HL-60 (cell line): ENCODE measurements around the gene CPSF3.

Experiments
- DNase-seq, 2 experiments: peaks; one replicate each; pipeline ENCODE4 v3.0.0-alpha.2; 2010 to 2020; ENCODE audit warnings: low read depth in 1 of 2, low spot score in 1 of 2
- H3K27ac ChIP-seq: fragments of 250-450 bp; sonication (Bioruptor Pico); replicated peaks from 2 replicates; pipeline ENCODE4 v1.5.1; 2020; ENCODE audit warnings: mild to moderate bottlenecking, moderate library complexity
- H3K27me3 ChIP-seq: fragments of 250-450 bp; sonication (Bioruptor Pico); 2 replicates; pipeline ENCODE4 v1.5.1; 2021; ENCODE audit warnings: mild to moderate bottlenecking, moderate library complexity; ENCODE audit not compliant: insufficient read depth, poor library complexity, severe bottlenecking
- H3K4me3 ChIP-seq: replicated peaks from 2 replicates; pipeline ENCODE4 v1.5.1; 2011; ENCODE audit warnings: mild to moderate bottlenecking, control low read depth, low read length; ENCODE audit not compliant: insufficient read depth
- CTCF ChIP-seq: IDR thresholded peaks from one replicate; pipeline ENCODE4 v1.5.1; 2011; ENCODE audit warnings: low read length, control low read depth, inconsistent platforms; ENCODE audit not compliant: insufficient read depth
- GABPA ChIP-seq: IDR thresholded peaks from 2 replicates; pipeline ENCODE4 v1.6.1; 2012; ENCODE audit warnings: low read depth
- POLR2AphosphoS5 ChIP-seq: IDR thresholded peaks from 2 replicates; pipeline ENCODE4 v1.6.1; 2012; ENCODE audit warnings: low read depth
- REST ChIP-seq: IDR thresholded peaks from 2 replicates; pipeline ENCODE4 v1.6.1; 2012; ENCODE audit warnings: low read depth; ENCODE audit not compliant: insufficient replicate concordance
- SPI1 ChIP-seq: IDR thresholded peaks from 2 replicates; pipeline ENCODE4 v1.6.1; 2012; ENCODE audit warnings: low read depth, mild to moderate bottlenecking, borderline replicate concordance

CPSF3 gene

GRCh38 chr2:9410108-9410507, 13.3 kb upstream of the CPSF3 start:
- Histone ChIP-seq H3K4me3 (no peak overlapping the region), H3K27ac (no peak overlapping the region), H3K27me3 (no peaks in the 10 kb centered on the region)
- no peak for DNase-seq
- TF ChIP-seq GABPA, result no peak
- no peak for TF ChIP-seq CTCF
- TF ChIP-seq SPI1, result no peak
- no peak for TF ChIP-seq REST
- no peak for TF ChIP-seq POLR2AphosphoS5

- H3K27me3 ChIP-seq, result no peaks in the 10 kb centered on the region
- H3K4me3 ChIP-seq, result no peak overlapping the region
- no peak for TF ChIP-seq CTCF
- TF ChIP-seq GABPA, result no peak
- TF ChIP-seq POLR2AphosphoS5, result no peak
- TF ChIP-seq REST, result no peak
- TF ChIP-seq SPI1, result no peak
- no peak for DNase-seq
- no peak overlapping the region for H3K27ac ChIP-seq
Observed at GRCh38 chr2:9412781-9413180, 10.7 kb upstream of the CPSF3 start.

- no peak for DNase-seq
- Histone ChIP-seq H3K27ac (no peak overlapping the region), H3K4me3 (no peak overlapping the region), H3K27me3 (no peaks in the 10 kb centered on the region)
- TF ChIP-seq CTCF (no peak), SPI1 (no peak), POLR2AphosphoS5 (no peak), REST (no peak)
Observed at GRCh38 chr2:9415516-9416169, 7.8 kb upstream of the CPSF3 start.
